Fibroblast of the conjunctiva (primary cell): ENCODE results near the gene TSEN15.

Experiments
- DNase-seq: peaks from one replicate; pipeline ENCODE4 v3.0.0-alpha.2; 2010; ENCODE audit warnings: low read depth

Gene TSEN15

DNA sequence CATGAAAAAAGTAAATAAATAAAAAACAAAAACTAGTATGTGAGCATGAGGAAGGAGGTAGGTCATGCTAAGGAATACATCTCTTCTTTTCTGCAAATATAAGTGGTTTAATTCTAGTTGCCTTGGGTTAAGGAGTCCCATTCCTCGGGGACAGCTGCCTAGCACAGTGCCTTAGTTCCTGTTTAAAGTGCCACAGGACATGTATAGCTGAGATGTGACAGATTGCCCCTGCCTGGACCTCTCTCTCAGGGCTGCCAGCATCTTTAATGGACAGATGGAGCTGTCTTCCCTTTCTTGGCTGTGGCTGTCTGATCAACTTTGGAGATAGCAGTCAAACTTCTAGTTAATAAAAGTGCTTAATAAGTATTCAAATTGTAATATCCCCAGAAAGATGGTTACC is 50.0 kb downstream of the TSEN15 start:
- DNase-seq = no peak

DNA sequence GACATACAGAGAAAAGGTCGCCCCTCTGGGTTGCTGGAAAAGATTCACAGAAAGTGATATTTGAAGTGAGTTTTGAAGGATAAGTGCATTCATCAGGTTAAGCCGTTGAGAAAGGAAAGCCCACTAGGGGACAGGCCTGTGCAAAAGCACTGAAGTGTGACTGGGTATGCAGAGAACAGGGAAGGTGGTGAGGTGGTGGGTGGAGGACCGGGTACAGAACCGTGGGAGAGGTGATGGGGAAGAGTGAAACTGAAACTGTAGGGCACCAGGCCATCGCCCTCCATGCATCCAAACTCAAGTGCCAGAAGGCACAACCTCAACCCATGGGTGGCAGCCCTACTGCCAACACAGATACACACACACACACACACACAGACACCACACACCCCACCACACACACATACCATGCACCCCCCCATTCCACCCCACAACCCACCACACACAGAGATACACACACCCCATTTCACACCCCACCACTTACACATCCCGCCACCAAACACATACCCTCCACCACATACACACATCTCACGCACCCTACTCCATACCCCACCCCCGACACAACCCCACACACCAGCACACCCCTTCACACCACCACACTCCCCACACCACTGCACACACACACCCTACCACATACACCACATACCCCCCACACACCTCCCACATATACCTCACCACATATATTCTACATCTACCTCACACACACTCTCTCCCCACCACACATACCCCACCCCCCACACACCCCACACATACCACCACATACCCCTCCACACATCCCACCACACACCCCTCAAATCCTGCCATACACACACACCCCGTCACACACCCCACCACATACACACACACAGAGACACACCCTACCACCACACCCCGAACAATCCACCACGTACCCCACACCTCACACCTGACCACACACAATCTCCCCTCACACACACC is 59.0 kb downstream of the TSEN15 start:
- DNase-seq = no peak

DNA sequence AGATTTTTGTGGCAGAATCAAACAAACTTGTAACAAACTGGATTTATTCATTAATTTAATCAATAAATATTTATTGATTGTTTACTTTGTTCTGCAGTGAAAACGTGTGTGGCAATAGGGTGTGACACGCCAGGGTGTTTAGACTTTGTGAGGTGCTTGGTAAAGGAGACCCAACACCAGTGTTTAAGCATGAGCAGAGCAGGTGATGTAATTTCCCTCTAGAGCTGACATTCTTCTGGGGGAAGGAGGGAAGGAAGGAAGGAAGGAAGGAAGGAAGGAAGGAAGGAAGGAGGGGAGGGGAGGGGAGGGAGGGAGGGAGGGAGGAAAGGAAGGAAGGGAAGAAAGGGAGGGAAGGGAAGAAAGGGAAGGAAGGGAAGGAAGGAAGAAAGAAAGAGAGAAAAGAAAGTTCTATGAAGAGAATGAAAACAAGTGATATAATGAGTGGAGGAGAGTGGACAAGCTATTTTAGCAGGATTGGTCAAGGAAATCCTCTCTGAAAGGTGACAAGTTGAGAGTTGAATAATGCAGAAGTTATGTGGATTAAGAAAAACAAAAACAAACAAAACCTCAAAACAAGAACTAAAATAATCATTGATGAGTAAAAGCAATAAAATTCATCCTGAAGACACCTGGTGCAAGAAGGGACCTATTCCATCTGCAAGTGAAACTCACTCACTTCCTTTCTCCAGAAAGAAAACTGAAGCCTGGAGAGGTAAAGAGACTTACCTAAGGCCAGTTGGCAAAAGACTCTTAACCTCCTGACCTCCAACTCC is 60.8 kb downstream of the TSEN15 start:
- DNase-seq = no peak

DNA sequence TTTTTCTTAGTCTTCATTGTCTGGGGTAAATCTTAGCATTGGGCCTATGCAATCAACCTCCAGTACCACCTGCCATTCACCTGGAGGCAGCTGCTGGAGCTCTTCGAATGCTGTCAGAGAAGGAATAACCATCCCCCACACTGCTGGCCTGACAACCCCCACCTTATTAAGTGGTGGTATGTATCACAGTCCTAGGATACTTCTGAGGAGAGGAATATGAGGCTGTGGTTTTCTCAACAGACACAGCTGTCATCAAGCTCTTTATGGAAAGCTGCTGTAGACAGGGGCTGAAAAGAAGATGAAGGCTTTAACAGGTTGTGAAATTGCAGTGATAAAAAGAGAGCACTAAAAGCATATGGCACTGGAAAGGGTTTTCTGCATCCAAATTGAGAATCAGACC is 61.7 kb downstream of the TSEN15 start:
- no peak for DNase-seq

DNA sequence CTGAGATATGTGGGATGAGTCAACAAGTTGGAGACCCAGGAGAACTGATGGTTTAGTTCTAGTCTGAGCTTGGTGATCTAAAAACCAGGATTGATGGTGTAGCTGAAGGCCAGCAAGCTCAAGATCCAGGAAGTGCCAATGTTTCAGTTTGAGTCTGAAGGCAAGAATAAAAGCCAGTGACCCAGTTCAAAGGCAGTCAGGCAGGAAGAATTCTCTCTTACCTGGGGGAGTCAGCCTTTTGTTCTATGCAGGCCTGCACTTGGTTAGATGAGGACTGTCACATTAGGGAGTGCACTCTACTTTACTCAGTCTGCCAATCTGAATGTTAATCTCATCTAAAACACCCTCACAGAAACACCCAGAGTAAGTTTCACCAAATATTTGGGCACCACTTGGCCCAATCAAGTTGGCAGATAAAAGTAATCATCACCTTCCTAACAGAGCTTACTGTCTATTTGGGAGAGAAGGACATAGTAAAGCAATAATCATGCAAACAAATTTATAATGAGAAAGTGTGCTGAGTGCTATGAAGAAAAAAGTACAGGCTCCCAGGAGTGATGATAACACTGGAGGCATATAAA is 63.4 kb downstream of the TSEN15 start:
- no peak for DNase-seq

DNA sequence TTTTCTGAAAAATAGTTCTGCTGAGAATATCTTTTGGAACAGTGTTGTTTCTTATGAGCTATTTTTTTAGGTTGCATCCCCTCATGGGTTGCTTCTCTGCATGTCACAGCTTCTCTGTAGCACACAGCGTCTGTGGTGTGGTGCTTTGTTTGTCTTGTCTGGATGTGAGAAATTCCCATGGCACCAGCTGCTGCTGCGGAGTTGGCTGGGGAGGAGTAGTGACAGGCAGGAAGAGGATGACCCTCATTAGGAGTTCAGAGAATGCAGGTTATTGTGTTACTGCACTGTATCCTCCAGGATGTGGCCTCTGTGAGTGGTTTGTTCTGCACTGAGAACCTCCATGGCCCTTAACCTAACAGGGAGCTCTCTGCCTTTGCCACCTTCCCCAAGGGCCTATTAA is 64.8 kb downstream of the TSEN15 start:
- no peak for DNase-seq

DNA sequence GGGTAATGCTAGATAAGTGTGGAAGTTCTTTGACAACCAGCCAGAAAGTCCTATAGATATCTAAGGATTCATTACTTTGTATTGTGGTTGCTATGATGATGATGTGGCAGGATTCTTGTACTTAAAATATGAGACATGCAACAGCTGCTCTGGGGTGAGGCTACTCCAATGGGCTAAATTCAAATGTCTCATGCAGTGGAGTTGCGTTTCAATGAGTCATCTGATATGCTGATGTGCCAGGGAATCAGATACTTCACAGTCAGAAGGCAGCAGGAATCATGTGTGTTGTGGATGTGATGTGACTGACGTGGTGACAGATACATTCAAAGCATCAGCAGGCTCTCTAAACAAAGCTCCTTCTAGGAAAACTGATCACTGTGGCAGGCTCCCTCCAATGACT is 66.5 kb downstream of the TSEN15 start:
- DNase-seq = peak; percentile 82
